IMR-90 (cell line): ENCODE results near the gene KDM1B. TPM values are rescaled to one million over a fixed set of nuclear protein-coding genes. Genes with fewer than 3 reads are reported as not detected.

Experiments
- ATAC-seq: fragments of 200-7000 bp; cut with Tn5 transposase; 2 replicates; pipeline ENCODE4 v1.9.1; 2020; ENCODE audit warnings: low read depth, mild to moderate bottlenecking, moderate library complexity
- BruUV-seq: library from RNA; stranded (reverse); fragments of 400-500 nt; replicated peaks from 2 replicates; lab custom pipeline; 2021; lab: Mats Ljungman, UMichigan
- CTCF ChIA-PET: fragments of 300-600 bp; formaldehyde crosslinking; extraction: SDS; loops from one replicate; lab custom pipeline; 2021; ENCODE audit warnings: antibody characterized with exemption; lab: Yijun Ruan, JAX
- POLR2A ChIA-PET: fragments of 300-600 bp; sonication (Branson Sonifier 250); formaldehyde crosslinking; loops from one replicate; lab custom pipeline; 2022; ENCODE audit warnings: antibody characterized with exemption; ENCODE audit not compliant: unreplicated experiment; lab: Charles Lee
- DNase-seq: peaks from one replicate; pipeline ENCODE4 v3.0.0; 2013
- H2AFZ ChIP-seq: replicated peaks from 2 replicates; pipeline ENCODE3; 2013; ENCODE audit warnings: low read length, mild to moderate bottlenecking; ENCODE audit not compliant: poor library complexity
- H2AK5ac ChIP-seq: 2 replicates; pipeline ENCODE4 v1.6.1; 2013; ENCODE audit warnings: low read depth, low read length, inconsistent platforms
- H2AK9ac ChIP-seq: replicated peaks from 2 replicates; pipeline ENCODE3; 2013; ENCODE audit warnings: mild to moderate bottlenecking, low read depth, low read length, moderate library complexity; ENCODE audit not compliant: poor library complexity
- H2BK120ac ChIP-seq: 2 replicates; pipeline ENCODE4 v1.6.1; 2013; ENCODE audit warnings: low read depth, low read length, inconsistent platforms
- H2BK15ac ChIP-seq: 3 replicates; pipeline ENCODE4 v1.6.1; 2013; ENCODE audit warnings: low read depth, low read length, inconsistent platforms
- H2BK20ac ChIP-seq: 2 replicates; pipeline ENCODE4 v1.6.1; 2013; ENCODE audit warnings: low read depth, mild to moderate bottlenecking, inconsistent platforms, low read length, moderate library complexity
- H2BK5ac ChIP-seq: 2 replicates; pipeline ENCODE4 v1.6.1; 2013; ENCODE audit warnings: mild to moderate bottlenecking, low read depth, low read length, inconsistent platforms; ENCODE audit not compliant: poor library complexity, severe bottlenecking
- H3K14ac ChIP-seq: replicated peaks from 2 replicates; pipeline ENCODE4 v1.6.1; 2013; ENCODE audit warnings: low read depth, low read length, inconsistent platforms
- H3K18ac ChIP-seq: 2 replicates; pipeline ENCODE4 v1.6.1; 2013; ENCODE audit warnings: low read depth, low read length, control low read depth
- H3K23ac ChIP-seq: 2 replicates; pipeline ENCODE4 v1.6.1; 2013; ENCODE audit warnings: low read depth, low read length, inconsistent platforms
- H3K27ac ChIP-seq: 2 replicates; pipeline ENCODE4 v1.5.1; 2013; ENCODE audit warnings: mild to moderate bottlenecking, control low read depth, low read length; ENCODE audit not compliant: insufficient read depth
- H3K27me3 ChIP-seq: 2 replicates; pipeline ENCODE4 v1.6.1; 2013; ENCODE audit warnings: low read length; ENCODE audit not compliant: control insufficient read depth, insufficient read depth
- H3K36me3 ChIP-seq: 2 replicates; pipeline ENCODE4 v1.6.1; 2013; ENCODE audit warnings: low read length, mixed read lengths; ENCODE audit not compliant: control insufficient read depth, insufficient read depth
- H3K4ac ChIP-seq: 2 replicates; pipeline ENCODE4 v1.6.1; 2013; ENCODE audit warnings: low read depth, low read length, inconsistent platforms
- H3K4me1 ChIP-seq: 2 replicates; pipeline ENCODE4 v1.6.1; 2013; ENCODE audit warnings: low read length, mixed read lengths; ENCODE audit not compliant: control insufficient read depth, insufficient read depth
- H3K4me2 ChIP-seq: 2 replicates; pipeline ENCODE4 v1.6.1; 2013; ENCODE audit warnings: low read depth, mild to moderate bottlenecking, control low read depth, low read length, moderate library complexity
- H3K4me3 ChIP-seq: 2 replicates; pipeline ENCODE4 v1.5.1; 2013; ENCODE audit warnings: low read depth, mild to moderate bottlenecking, control low read depth, low read length, moderate library complexity; ENCODE audit not compliant: insufficient read depth
- H3K56ac ChIP-seq: 2 replicates; pipeline ENCODE4 v1.6.1; 2013; ENCODE audit warnings: low read length, inconsistent platforms; ENCODE audit not compliant: insufficient read depth; ENCODE audit errors: extremely low read depth
- H3K79me1 ChIP-seq, 2 experiments: 2 replicates each; pipeline ENCODE4 v1.6.1; 2013; ENCODE audit warnings: low read length in 2 of 2, inconsistent platforms in 1 of 2, low read depth in 1 of 2
- H3K9ac ChIP-seq: 2 replicates; pipeline ENCODE4 v1.6.1; 2013; ENCODE audit warnings: low read depth, low read length, control low read depth
- H3K9me1 ChIP-seq: 2 replicates; pipeline ENCODE4 v1.6.1; 2013; ENCODE audit warnings: low read length, inconsistent platforms; ENCODE audit not compliant: insufficient read depth
- H3K9me3 ChIP-seq: 2 replicates; pipeline ENCODE4 v1.6.1; 2013; ENCODE audit warnings: low read length; ENCODE audit not compliant: control insufficient read depth, insufficient read depth
- H4K20me1 ChIP-seq: 2 replicates; pipeline ENCODE4 v1.6.1; 2013; ENCODE audit warnings: low read length, inconsistent platforms; ENCODE audit not compliant: insufficient read depth
- H4K5ac ChIP-seq: 2 replicates; pipeline ENCODE4 v1.6.1; 2013; ENCODE audit warnings: mild to moderate bottlenecking, low read depth, low read length, control low read depth
- H4K8ac ChIP-seq, 2 experiments: 2 replicates each; pipeline ENCODE4 v1.6.1; 2013; ENCODE audit warnings: low read depth in 2 of 2, low read length in 2 of 2, control low read depth in 1 of 2, inconsistent platforms in 1 of 2
- H4K91ac ChIP-seq: 2 replicates; pipeline ENCODE4 v1.6.1; 2013; ENCODE audit warnings: low read depth, low read length, inconsistent platforms; ENCODE audit not compliant: insufficient read depth
- BHLHE40 ChIP-seq: fragments of 150-350 bp; IDR thresholded peaks from 2 replicates; pipeline ENCODE4 v1.6.1; 2016; ENCODE audit warnings: mild to moderate bottlenecking, low read depth, low read length
- CEBPB ChIP-seq: IDR thresholded peaks from 2 replicates; pipeline ENCODE4 v1.6.1; 2012; ENCODE audit warnings: low read depth, low read length, improper control_type of control experiment
- CTCF ChIP-seq: conservative IDR thresholded peaks from 2 replicates; pipeline ENCODE4 v1.5.1; 2012; ENCODE audit warnings: mild to moderate bottlenecking, low read depth, low read length, improper control_type of control experiment
- NFE2L2 ChIP-seq: fragments of 150-350 bp; IDR thresholded peaks from 2 replicates; pipeline ENCODE4 v1.6.1; 2016; ENCODE audit warnings: low read depth, mild to moderate bottlenecking, low read length
- USF2 ChIP-seq: fragments of 150-350 bp; IDR thresholded peaks from 2 replicates; pipeline ENCODE4 v1.6.1; 2017; ENCODE audit warnings: mild to moderate bottlenecking, antibody characterized with exemption, low read length, low read depth
- whole genome bisulfite sequencing, 2 experiments: methylation state at CpG; one replicate each; pipeline versions ENCODE4 v1.1.5 to v1.1.7; 2013; ENCODE audit warnings: missing lambda C conversion rate in 2 of 2; ENCODE audit not compliant: insufficient read length in 1 of 2; ENCODE audit errors: extremely low coverage in 2 of 2; 5-methylcytosine and 5-hydroxymethylcytosine counted together
- dilution Hi-C: fragments of 300-500 bp; cut with HindIII; formaldehyde crosslinking; loops from one replicate; pipeline ENCODE4 v1.14.3; 2018; ENCODE audit warnings: low sequenced_read_pairs; ENCODE audit not compliant: unreplicated experiment
- in situ Hi-C: fragments of 300-500 bp; cut with MboI; formaldehyde crosslinking; loops from 3 replicates; pipeline ENCODE4 v1.14.3; 2019; ENCODE audit warnings: low sequenced_read_pairs, inconsistent platforms, mixed read lengths
- intact Hi-C: fragments of 100-400 bp; cut with micrococcal nuclease; formaldehyde crosslinking; loops from 2 replicates; pipeline ENCODE4 v1.10.0; 2022
- polyA plus RNA-seq, 3 experiments: library from polyadenylated mRNA; depleted of rRNA; stranded (reverse); fragments of >200 nt; gene quantifications; 2 replicates each; pipeline ENCODE4 v1.2.3, GENCODE V29; 2012; ENCODE audit warnings: low replicate concordance in 1 of 3
- total RNA-seq: library from RNA; depleted of rRNA; stranded (reverse); fragments of >200 nt; gene quantifications from 2 replicates; pipeline ENCODE4 v1.2.3, GENCODE V29; 2012

The KDM1B gene
- total and polyA plus RNA-seq, 2 of the 4 experiments (the other 2 are of a cell fraction): 13.2 to 16.7 TPM

GRCh38 chr6:18189196-18189595 lies 34.0 kb downstream of the KDM1B start:
- no TSS peak for BruUV-seq
- Histone ChIP-seq H2AK5ac (no peak overlapping the region), H3K9me1 (no peaks in the 10 kb centered on the region; the same call in 1 of the 2 replicates), H4K20me1 (no peaks in the 10 kb centered on the region), H4K8ac (no peak overlapping the region), H3K56ac (no peak overlapping the region), H4K5ac (no peak overlapping the region), H3K79me1 (no peaks in the 10 kb centered on the region), H2BK20ac (no peak overlapping the region), H2AK9ac (no peak overlapping the region), H2BK120ac (no peak overlapping the region), H3K14ac (no peak overlapping the region), H2BK15ac (no peak overlapping the region), H3K27ac (no peak overlapping the region), H3K23ac (no peak overlapping the region), H3K18ac (no peak overlapping the region), H2AFZ (no peak overlapping the region), H3K4me2 (no peak overlapping the region), H3K9ac (no peak overlapping the region), H2BK5ac (no peak overlapping the region), H3K4me1 (no peaks in the 10 kb centered on the region), H3K4me3 (no peak overlapping the region), H3K9me3 (no peaks in the 10 kb centered on the region), H3K36me3 (peaks cover 6% of the 10 kb centered on the region; the same call in 1 of the 2 replicates), H3K4ac (no peak overlapping the region), H4K91ac (no peak overlapping the region), H3K27me3 (no peaks in the 10 kb centered on the region)
- in situ Hi-C loops (no loop called here), intact Hi-C loops (no loop called here), dilution Hi-C loops (no loop called here)
- POLR2A ChIA-PET: no interaction called here
- TF ChIP-seq NFE2L2 (no peak), USF2 (no peak), CTCF (no peak), BHLHE40 (no peak), CEBPB (no peak)
- CTCF ChIA-PET: no interaction called here
- ATAC-seq (no peak), DNase-seq (no peak)
- WGBS, 2 experiments: no CpG with 5 or more reads among the region's 2 CpGs
